Muscle layer of duodenum (tissue), 2 donors: ENCODE measurements around the gene PUSL1.

Experiments used
- H3K27ac ChIP-seq: one replicate; pipeline ENCODE4 v1.7.0; 2013; ENCODE audit warnings: mild to moderate bottlenecking, low read length
- H3K27me3 ChIP-seq: one replicate; pipeline ENCODE4 v1.7.0; 2013; ENCODE audit warnings: low read depth, mild to moderate bottlenecking, control low read depth, low read length
- H3K36me3 ChIP-seq, 2 donors: one replicate each; pipeline ENCODE4 v1.7.0; 2013; ENCODE audit warnings: low read length in 2 of 2, control low read depth in 1 of 2, mild to moderate bottlenecking in 1 of 2; ENCODE audit not compliant: insufficient read depth in 2 of 2, control insufficient read depth in 1 of 2
- H3K4me1 ChIP-seq, 2 donors: one replicate each; pipeline ENCODE4 v1.7.0; 2013; ENCODE audit warnings: low read length in 2 of 2, mild to moderate bottlenecking in 2 of 2, control low read depth in 1 of 2, moderate library complexity in 1 of 2; ENCODE audit not compliant: insufficient read depth in 2 of 2, control insufficient read depth in 1 of 2
- H3K4me3 ChIP-seq, 2 donors: one replicate each; pipeline ENCODE4 v1.7.0; 2013; ENCODE audit warnings: low read length in 2 of 2, low read depth in 1 of 2, mild to moderate bottlenecking in 1 of 2
- H3K9me3 ChIP-seq, 2 donors: one replicate each; pipeline ENCODE4 v1.7.0; 2013; ENCODE audit warnings: low read length in 2 of 2, control low read depth in 1 of 2, mild to moderate bottlenecking in 1 of 2; ENCODE audit not compliant: control insufficient read depth in 1 of 2
- donor health status: healthy.

Gene PUSL1

DNA sequence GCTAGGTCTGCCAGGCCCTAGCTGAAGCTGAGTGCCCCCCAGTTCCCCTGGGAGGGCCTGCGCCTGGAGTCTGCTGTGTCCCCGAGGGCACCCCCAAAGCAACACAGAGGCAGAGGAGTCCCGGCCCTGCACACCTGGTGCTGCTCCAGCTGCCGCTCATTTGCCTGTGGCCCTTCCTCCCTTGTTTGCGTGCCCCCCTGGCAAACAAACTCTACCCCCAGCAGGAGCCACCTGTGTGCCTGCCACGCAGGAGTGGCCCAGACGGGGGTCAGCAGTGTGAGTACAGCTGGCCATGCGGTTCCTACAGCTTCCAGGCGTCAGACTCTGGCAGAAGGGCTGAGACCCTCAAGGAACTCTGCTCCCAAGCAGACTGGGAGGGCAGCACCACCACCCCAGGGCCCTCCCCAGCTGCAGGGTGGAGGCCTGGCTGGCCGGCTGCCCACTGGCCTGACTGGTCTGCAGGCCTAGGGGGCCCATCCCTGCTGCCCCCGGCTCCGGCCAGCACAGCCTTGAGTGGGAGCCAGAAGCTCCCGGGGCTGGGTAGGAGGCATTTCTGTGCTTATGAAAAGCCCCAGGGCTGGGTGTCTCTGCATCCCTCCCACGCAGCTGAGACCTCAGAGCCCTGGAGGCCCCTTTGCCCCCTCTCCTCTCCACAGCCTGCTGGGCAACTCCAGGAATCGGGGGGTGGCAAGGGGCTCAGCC lies 22.1 kb downstream of the PUSL1 start:
- no peaks in the 10 kb centered on the region for H3K9me3 ChIP-seq
- H3K27me3 ChIP-seq, result no peaks in the 10 kb centered on the region
- no peak overlapping the region for H3K27ac ChIP-seq
- H3K36me3 ChIP-seq, result peaks cover 0 to 28% of the 10 kb centered on the region in 2 donors
- H3K4me1 ChIP-seq, result peaks cover 3 to 21% of the 10 kb centered on the region in 2 donors
- no peak overlapping the region for H3K4me3 ChIP-seq

DNA sequence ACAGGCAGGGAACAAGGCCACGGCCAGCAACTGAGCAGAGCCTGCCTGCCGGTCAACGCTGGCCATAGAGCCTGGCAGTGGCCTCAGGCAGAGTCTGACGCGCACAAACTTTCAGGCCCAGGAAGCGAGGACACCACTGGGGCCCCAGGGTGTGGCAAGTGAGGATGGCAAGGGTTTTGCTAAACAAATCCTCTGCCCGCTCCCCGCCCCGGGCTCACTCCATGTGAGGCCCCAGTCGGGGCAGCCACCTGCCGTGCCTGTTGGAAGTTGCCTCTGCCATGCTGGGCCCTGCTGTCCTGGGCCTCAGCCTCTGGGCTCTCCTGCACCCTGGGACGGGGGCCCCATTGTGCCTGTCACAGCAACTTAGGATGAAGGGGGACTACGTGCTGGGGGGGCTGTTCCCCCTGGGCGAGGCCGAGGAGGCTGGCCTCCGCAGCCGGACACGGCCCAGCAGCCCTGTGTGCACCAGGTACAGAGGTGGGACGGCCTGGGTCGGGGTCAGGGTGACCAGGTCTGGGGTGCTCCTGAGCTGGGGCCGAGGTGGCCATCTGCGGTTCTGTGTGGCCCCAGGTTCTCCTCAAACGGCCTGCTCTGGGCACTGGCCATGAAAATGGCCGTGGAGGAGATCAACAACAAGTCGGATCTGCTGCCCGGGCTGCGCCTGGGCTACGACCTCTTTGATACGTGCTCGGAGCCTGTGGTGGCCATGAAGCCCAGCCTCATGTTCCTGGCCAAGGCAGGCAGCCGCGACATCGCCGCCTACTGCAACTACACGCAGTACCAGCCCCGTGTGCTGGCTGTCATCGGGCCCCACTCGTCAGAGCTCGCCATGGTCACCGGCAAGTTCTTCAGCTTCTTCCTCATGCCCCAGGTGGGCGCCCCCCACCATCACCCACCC lies 22.9 kb downstream of the PUSL1 start, which contains the start of gene TAS1R3:
TSS of gene TAS1R3 (plus strand) at position 213 of the 898 bp plus-strand sequence. CDS start at position 279, 66 bp downstream.
- Histone ChIP-seq H3K27me3 (no peaks in the 10 kb centered on the region), H3K9me3 (no peaks in the 10 kb centered on the region), H3K36me3 (peaks cover 0 to 31% of the 10 kb centered on the region in 2 donors), H3K27ac (no peak within 1 kb of the TSS), H3K4me3 (no peak within 1 kb of the TSS), H3K4me1 (peaks cover 0 to 13% of the 10 kb centered on the region in 2 donors)

DNA sequence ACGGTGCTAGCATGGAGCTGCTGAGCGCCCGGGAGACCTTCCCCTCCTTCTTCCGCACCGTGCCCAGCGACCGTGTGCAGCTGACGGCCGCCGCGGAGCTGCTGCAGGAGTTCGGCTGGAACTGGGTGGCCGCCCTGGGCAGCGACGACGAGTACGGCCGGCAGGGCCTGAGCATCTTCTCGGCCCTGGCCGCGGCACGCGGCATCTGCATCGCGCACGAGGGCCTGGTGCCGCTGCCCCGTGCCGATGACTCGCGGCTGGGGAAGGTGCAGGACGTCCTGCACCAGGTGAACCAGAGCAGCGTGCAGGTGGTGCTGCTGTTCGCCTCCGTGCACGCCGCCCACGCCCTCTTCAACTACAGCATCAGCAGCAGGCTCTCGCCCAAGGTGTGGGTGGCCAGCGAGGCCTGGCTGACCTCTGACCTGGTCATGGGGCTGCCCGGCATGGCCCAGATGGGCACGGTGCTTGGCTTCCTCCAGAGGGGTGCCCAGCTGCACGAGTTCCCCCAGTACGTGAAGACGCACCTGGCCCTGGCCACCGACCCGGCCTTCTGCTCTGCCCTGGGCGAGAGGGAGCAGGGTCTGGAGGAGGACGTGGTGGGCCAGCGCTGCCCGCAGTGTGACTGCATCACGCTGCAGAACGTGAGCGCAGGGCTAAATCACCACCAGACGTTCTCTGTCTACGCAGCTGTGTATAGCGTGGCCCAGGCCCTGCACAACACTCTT lies 23.8 kb downstream of the PUSL1 start:
- Histone ChIP-seq H3K9me3 (no peaks in the 10 kb centered on the region), H3K4me1 (peaks cover 0 to 9% of the 10 kb centered on the region in 2 donors), H3K27ac (no peak overlapping the region), H3K4me3 (no peak overlapping the region), H3K27me3 (no peaks in the 10 kb centered on the region), H3K36me3 (peaks cover 0 to 31% of the 10 kb centered on the region in 2 donors)

DNA sequence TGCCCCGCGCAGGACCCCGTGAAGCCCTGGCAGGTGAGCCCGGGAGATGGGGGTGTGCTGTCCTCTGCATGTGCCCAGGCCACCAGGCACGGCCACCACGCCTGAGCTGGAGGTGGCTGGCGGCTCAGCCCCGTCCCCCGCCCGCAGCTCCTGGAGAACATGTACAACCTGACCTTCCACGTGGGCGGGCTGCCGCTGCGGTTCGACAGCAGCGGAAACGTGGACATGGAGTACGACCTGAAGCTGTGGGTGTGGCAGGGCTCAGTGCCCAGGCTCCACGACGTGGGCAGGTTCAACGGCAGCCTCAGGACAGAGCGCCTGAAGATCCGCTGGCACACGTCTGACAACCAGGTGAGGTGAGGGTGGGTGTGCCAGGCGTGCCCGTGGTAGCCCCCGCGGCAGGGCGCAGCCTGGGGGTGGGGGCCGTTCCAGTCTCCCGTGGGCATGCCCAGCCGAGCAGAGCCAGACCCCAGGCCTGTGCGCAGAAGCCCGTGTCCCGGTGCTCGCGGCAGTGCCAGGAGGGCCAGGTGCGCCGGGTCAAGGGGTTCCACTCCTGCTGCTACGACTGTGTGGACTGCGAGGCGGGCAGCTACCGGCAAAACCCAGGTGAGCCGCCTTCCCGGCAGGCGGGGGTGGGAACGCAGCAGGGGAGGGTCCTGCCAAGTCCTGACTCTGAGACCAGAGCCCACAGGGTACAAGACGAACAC lies 24.5 kb downstream of the PUSL1 start:
- no peaks in the 10 kb centered on the region for H3K9me3 ChIP-seq
- H3K27ac ChIP-seq, result no peak overlapping the region
- peaks cover 0 to 9% of the 10 kb centered on the region in 2 donors for H3K4me1 ChIP-seq
- H3K36me3 ChIP-seq, result peaks cover 0 to 31% of the 10 kb centered on the region in 2 donors
- no peak overlapping the region for H3K4me3 ChIP-seq
- H3K27me3 ChIP-seq, result no peaks in the 10 kb centered on the region

DNA sequence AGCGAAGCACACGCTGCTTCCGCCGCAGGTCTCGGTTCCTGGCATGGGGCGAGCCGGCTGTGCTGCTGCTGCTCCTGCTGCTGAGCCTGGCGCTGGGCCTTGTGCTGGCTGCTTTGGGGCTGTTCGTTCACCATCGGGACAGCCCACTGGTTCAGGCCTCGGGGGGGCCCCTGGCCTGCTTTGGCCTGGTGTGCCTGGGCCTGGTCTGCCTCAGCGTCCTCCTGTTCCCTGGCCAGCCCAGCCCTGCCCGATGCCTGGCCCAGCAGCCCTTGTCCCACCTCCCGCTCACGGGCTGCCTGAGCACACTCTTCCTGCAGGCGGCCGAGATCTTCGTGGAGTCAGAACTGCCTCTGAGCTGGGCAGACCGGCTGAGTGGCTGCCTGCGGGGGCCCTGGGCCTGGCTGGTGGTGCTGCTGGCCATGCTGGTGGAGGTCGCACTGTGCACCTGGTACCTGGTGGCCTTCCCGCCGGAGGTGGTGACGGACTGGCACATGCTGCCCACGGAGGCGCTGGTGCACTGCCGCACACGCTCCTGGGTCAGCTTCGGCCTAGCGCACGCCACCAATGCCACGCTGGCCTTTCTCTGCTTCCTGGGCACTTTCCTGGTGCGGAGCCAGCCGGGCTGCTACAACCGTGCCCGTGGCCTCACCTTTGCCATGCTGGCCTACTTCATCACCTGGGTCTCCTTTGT lies 25.3 kb downstream of the PUSL1 start:
- H3K4me1 ChIP-seq, result peaks cover 0 to 9% of the 10 kb centered on the region in 2 donors
- H3K36me3 ChIP-seq, result peaks cover 0 to 30% of the 10 kb centered on the region in 2 donors
- no peaks in the 10 kb centered on the region for H3K27me3 ChIP-seq
- H3K27ac ChIP-seq, result no peak overlapping the region
- no peak overlapping the region for H3K4me3 ChIP-seq
- H3K9me3 ChIP-seq, result no peaks in the 10 kb centered on the region

DNA sequence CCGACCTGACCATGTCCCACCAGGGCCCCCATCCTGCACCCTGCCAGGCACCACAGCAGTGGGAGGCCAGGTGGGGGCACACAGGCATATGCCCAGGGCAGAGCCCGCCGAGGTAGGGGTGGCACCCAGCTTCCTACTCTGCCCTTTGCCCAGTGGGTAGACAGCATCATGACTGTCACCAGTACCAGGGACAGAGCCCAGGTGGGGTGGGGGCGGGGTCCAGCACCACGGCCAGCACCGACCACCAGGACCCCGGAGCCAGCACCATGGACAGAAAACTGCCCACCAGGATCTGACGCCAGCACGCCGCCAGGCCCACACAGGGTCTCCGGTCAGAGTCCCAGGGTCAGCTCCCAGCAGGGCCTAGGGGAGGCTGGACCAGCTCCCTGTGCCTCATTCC lies 26.4 kb downstream of the PUSL1 start:
- Histone ChIP-seq H3K9me3 (no peaks in the 10 kb centered on the region), H3K36me3 (peaks cover 0 to 37% of the 10 kb centered on the region in 2 donors), H3K4me3 (no peak overlapping the region), H3K27me3 (no peaks in the 10 kb centered on the region), H3K4me1 (peaks cover 0 to 9% of the 10 kb centered on the region in 2 donors), H3K27ac (no peak overlapping the region)

DNA sequence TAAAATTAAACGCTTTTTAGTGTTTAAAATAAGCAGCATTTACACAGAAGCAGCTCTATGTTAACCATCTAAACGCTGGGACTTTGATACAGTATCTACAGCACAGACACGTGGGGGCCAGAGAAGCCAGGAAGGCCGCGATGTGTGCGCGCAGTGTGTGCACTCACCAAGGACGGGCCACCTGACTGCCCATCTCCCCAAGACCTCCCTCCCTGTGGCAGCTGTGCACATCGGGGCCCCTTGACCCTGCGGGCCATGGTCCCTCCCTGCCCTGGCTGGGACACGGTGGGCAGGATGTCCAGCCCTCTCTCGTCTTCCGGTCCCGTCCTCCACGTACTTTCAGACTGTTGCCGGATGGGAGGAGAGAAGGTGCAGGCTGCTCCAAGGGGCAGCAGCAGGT lies 26.9 kb downstream of the PUSL1 start:
- peaks cover 0 to 41% of the 10 kb centered on the region in 2 donors for H3K36me3 ChIP-seq
- no peak overlapping the region for H3K27ac ChIP-seq
- H3K4me3 ChIP-seq, result no peak overlapping the region
- H3K4me1 ChIP-seq, result peaks cover 0 to 9% of the 10 kb centered on the region in 2 donors
- no peaks in the 10 kb centered on the region for H3K27me3 ChIP-seq
- no peaks in the 10 kb centered on the region for H3K9me3 ChIP-seq

DNA sequence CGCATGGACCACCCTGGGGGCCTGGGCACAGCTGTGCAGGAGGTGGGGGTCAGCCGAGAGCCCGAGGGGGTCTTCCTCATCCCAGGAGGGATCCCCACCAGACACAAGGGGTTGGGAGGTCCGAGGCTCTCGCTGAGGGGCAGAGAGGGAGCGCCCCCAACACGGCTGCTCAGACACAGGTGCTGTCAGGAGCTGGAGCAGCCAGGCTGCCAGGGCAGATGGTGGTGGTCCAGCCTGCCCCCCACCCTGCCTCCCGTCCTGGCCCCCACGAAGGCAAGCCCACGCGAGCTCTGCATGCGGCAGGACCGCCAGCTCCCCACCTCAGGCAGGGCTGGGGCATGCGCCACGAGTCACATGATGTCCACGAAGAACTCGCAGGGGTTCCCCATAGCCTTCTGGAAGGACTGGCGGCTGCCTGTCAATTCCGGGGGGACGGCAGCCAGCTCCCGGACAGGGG lies 27.4 kb downstream of the PUSL1 start:
- peaks cover 3 to 43% of the 10 kb centered on the region in 2 donors for H3K36me3 ChIP-seq
- H3K9me3 ChIP-seq, result no peaks in the 10 kb centered on the region
- no peak overlapping the region for H3K4me3 ChIP-seq
- no peak overlapping the region for H3K27ac ChIP-seq
- H3K4me1 ChIP-seq, result peaks cover 0 to 4% of the 10 kb centered on the region in 2 donors
- H3K27me3 ChIP-seq, result no peaks in the 10 kb centered on the region

DNA sequence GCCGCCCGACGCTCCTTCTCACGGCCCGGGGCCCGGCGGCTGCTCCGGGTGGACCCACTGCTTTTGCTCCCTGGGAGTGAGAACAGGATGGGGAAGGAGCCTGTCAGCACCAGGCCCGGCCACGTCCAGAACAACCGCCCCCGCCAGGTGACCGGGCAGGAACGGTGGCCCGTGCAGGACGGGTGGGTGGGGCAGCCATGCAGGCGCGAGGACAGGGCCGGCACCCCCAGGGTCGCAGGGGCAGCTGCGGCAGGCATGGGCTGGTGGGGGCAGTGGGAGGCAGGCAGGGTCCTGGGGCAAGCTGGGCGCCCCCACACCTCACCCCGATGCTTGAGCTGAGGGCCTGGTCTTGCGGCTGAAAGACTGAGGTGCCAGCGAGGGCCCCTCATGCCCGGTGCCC lies 28.0 kb downstream of the PUSL1 start:
- H3K9me3 ChIP-seq, result no peaks in the 10 kb centered on the region
- peaks cover 3 to 46% of the 10 kb centered on the region in 2 donors for H3K36me3 ChIP-seq
- no peak overlapping the region for H3K27ac ChIP-seq
- no peaks in the 10 kb centered on the region for H3K27me3 ChIP-seq
- H3K4me1 ChIP-seq, result no peaks in the 10 kb centered on the region
- no peak overlapping the region for H3K4me3 ChIP-seq
